Endothelial cell of umbilical vein (primary cell): ENCODE measurements around the gene GDF11. TPM values are rescaled to one million over a fixed set of nuclear protein-coding genes. Genes with fewer than 3 reads are reported as not detected.

Experiments
- BruUV-seq: library from RNA; stranded (reverse); fragments of 400-500 nt; replicated peaks from 2 replicates; lab custom pipeline; 2021; lab: Mats Ljungman, UMichigan
- CTCF ChIA-PET: fragments of 300-600, 350-600 bp; sonication (Branson Sonifier 250); formaldehyde crosslinking; loops from one replicate; lab custom pipeline; 2021; ENCODE audit warnings: antibody characterized with exemption, inconsistent platforms; lab: Charles Lee
- POLR2A ChIA-PET: fragments of 300-600, 350-600 bp; sonication (Branson Sonifier 250); formaldehyde crosslinking; loops from one replicate; lab custom pipeline; 2021; ENCODE audit warnings: antibody characterized with exemption, inconsistent platforms; lab: Charles Lee
- DNase-seq: peaks from one replicate; pipeline ENCODE4 v3.0.0-alpha.2; 2011; ENCODE audit warnings: low read depth, low spot score
- FAIRE-seq: peaks from 2 replicates; lab custom pipeline; 2011; peaks lifted over from hg19 to GRCh38; lab: Jason Lieb, UNC
- H2AFZ ChIP-seq: 2 replicates; pipeline ENCODE4 v1.6.0; 2012; ENCODE audit warnings: low read depth, low read length, control low read depth, inconsistent platforms
- H3K27ac ChIP-seq: 2 replicates; pipeline ENCODE4 v1.5.1; 2011; ENCODE audit warnings: low read depth, mild to moderate bottlenecking, control low read depth, low read length, moderate library complexity; ENCODE audit not compliant: insufficient read depth
- H3K27me3 ChIP-seq, 2 experiments: 2 replicates each; pipeline versions ENCODE4 v1.6.0 to v1.6.1; 2011; ENCODE audit warnings: low read length in 2 of 2, mixed read lengths in 1 of 2; ENCODE audit not compliant: control insufficient read depth in 2 of 2, insufficient read depth in 2 of 2
- H3K36me3 ChIP-seq, 2 experiments: 2 replicates in 1 of 2; 3 replicates in 1 of 2; pipeline ENCODE4 v1.5.1; 2011; ENCODE audit warnings: low read length in 2 of 2, mild to moderate bottlenecking in 1 of 2, moderate library complexity in 1 of 2; ENCODE audit not compliant: control insufficient read depth in 2 of 2, insufficient read depth in 2 of 2; ENCODE audit errors: extremely low read depth in 1 of 2
- H3K4me1 ChIP-seq: 3 replicates; pipeline ENCODE4 v1.5.1; 2011; ENCODE audit warnings: mild to moderate bottlenecking, low read length; ENCODE audit not compliant: control insufficient read depth, insufficient read depth; ENCODE audit errors: extremely low read depth
- H3K4me2 ChIP-seq: 2 replicates; pipeline ENCODE4 v1.6.1; 2011; ENCODE audit warnings: low read length, control low read depth, mixed read lengths; ENCODE audit not compliant: insufficient read depth
- H3K4me3 ChIP-seq, 3 experiments: fragments of 200-600 bp in 1 of 3; sonication (generic), shearing (Covaris generic) in 1 of 3; replicated peaks in 1 of 3; 2 replicates each; pipeline ENCODE4 v1.5.1; 2011 to 2016; ENCODE audit warnings: control low read depth in 3 of 3, low read length in 3 of 3, mild to moderate bottlenecking in 2 of 3, inconsistent platforms in 1 of 3, low read depth in 1 of 3, moderate library complexity in 1 of 3; ENCODE audit not compliant: insufficient read depth in 1 of 3
- H3K79me2 ChIP-seq: 2 replicates; pipeline ENCODE4 v1.6.0; 2012; ENCODE audit warnings: low read length, inconsistent platforms; ENCODE audit not compliant: control insufficient read depth, insufficient read depth
- H3K9ac ChIP-seq: replicated peaks from 2 replicates; pipeline ENCODE3; 2011; ENCODE audit warnings: low read length, control low read depth; ENCODE audit not compliant: insufficient read depth; ENCODE audit errors: extremely low read depth
- H3K9me1 ChIP-seq: replicated peaks from 3 replicates; pipeline ENCODE4 v1.6.0; 2011; ENCODE audit warnings: mild to moderate bottlenecking, low read length; ENCODE audit not compliant: control insufficient read depth, insufficient read depth; ENCODE audit errors: extremely low read depth
- H3K9me3 ChIP-seq: replicated peaks from 2 replicates; pipeline ENCODE4 v1.5.1; 2012; ENCODE audit warnings: low read length, inconsistent platforms; ENCODE audit not compliant: control insufficient read depth, insufficient read depth
- H4K20me1 ChIP-seq: replicated peaks from 2 replicates; pipeline ENCODE3; 2011; ENCODE audit warnings: mild to moderate bottlenecking, low read length; ENCODE audit not compliant: control insufficient read depth, insufficient read depth; ENCODE audit errors: extremely low read depth
- EZH2 ChIP-seq: IDR thresholded peaks from 2 replicates; pipeline ENCODE4 v1.6.1; 2012; ENCODE audit warnings: borderline replicate concordance, low read depth, mild to moderate bottlenecking, moderate library complexity, low read length, inconsistent platforms; ENCODE audit not compliant: severe bottlenecking
- FOS ChIP-seq: IDR thresholded peaks from 2 replicates; pipeline ENCODE4 v1.6.1; 2011; ENCODE audit warnings: mild to moderate bottlenecking, low read length, moderate library complexity, borderline replicate concordance; ENCODE audit not compliant: insufficient read depth
- GATA2 ChIP-seq: IDR thresholded peaks from 2 replicates; pipeline ENCODE4 v1.7.0; 2011; ENCODE audit warnings: low read depth, mild to moderate bottlenecking, moderate library complexity, mixed read lengths, low read length; ENCODE audit not compliant: insufficient read length, insufficient read depth
- JUN ChIP-seq: IDR thresholded peaks from 2 replicates; pipeline ENCODE4 v1.6.1; 2011; ENCODE audit warnings: borderline replicate concordance, low read depth; ENCODE audit not compliant: insufficient read length, insufficient read depth
- MYC ChIP-seq: IDR thresholded peaks from one replicate; pipeline ENCODE4 v1.6.1; 2011; ENCODE audit warnings: mild to moderate bottlenecking, low read depth, low read length
- POLR2A ChIP-seq: IDR thresholded peaks from 2 replicates; pipeline ENCODE4 v1.6.1; 2012; ENCODE audit warnings: low read depth, mild to moderate bottlenecking, control low read depth, low read length
- POLR2AphosphoS5 ChIP-seq: IDR thresholded peaks from 2 replicates; pipeline ENCODE4 v1.6.1; 2012; ENCODE audit warnings: low read depth, mild to moderate bottlenecking, control low read depth, low read length, moderate library complexity; ENCODE audit not compliant: insufficient read depth
- dilution Hi-C: fragments of 300-500 bp; cut with MboI; formaldehyde crosslinking; loops from one replicate; pipeline ENCODE4 v1.15.0; 2019; ENCODE audit warnings: low sequenced_read_pairs; ENCODE audit not compliant: extremely low pct_ligation_motif_present
- intact Hi-C: fragments of 100-400 bp; cut with micrococcal nuclease; formaldehyde crosslinking; loops from one replicate; pipeline ENCODE4 v1.10.0; 2022
- polyA plus RNA-seq, 4 experiments: library from polyadenylated mRNA; depleted of rRNA in 3 of 4; stranded (reverse) in 3 of 4; unstranded in 1 of 4; fragments of >200 nt; gene quantifications; 2 replicates each; pipeline versions ENCODE4 v1.2.1 to v1.2.3, GENCODE V29; 2011 to 2012; ENCODE audit warnings: missing spikeins in 1 of 4
- total RNA-seq: library from RNA; stranded (reverse); gene quantifications from 2 replicates; pipeline ENCODE4 v1.2.3, GENCODE V29; 2021
- TF ChIP-seq, protein P1 (sequence below): IDR thresholded peaks from 2 replicates; pipeline ENCODE4 v1.6.1; 2011; ENCODE audit not compliant: insufficient read depth, insufficient read length
- TF ChIP-seq, protein P2 (sequence below), 2 donors: IDR thresholded peaks; 1 replicate in 1 of 2; 2 replicates in 1 of 2; pipeline ENCODE4 v1.5.1; 2011; ENCODE audit warnings: low read length in 2 of 2, mild to moderate bottlenecking in 2 of 2, moderate library complexity in 2 of 2, control low read depth in 1 of 2, inconsistent platforms in 1 of 2, low read depth in 1 of 2; ENCODE audit not compliant: insufficient read depth in 1 of 2; ENCODE audit errors: extremely low read depth in 1 of 2

GDF11 gene
- total and polyA plus RNA-seq, 2 donors (not counting 3 experiments of a cell fraction or from before 2014, with no cell fraction given): 10.0 to 18.7 TPM

DNA sequence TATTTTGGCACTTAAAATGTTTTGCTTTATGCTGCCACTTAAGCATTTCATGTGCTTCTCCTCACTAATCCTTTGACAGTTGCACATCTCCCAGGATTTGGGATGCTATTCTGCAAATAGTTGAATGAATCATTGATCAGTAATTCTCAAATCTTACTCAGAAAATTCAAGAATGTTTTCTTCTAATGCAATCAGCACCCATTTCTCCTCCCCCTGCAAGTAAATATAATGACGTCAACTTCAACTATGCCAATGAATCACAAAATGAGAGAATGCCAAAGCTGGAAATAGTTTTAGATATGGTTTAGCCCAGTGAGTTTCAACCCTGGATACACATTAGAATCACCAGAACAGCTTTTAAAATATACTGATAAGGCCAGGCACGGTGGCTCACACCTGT is 29.2 kb upstream of the GDF11 start:
- no peaks in the 10 kb centered on the region for H3K36me3 ChIP-seq
- H3K9ac ChIP-seq: no peak overlapping the region
- DNase-seq (no peak), FAIRE-seq (no peak)
- POLR2A ChIA-PET: no interaction called here
- no peaks in the 10 kb centered on the region for H4K20me1 ChIP-seq
- no peak overlapping the region for H3K4me3 ChIP-seq
- intact Hi-C loops: no loop called here
- no peak overlapping the region for H2AFZ ChIP-seq
- CTCF ChIA-PET: no interaction called here
- peaks cover 28 to 29% of the 10 kb centered on the region in 2 experiments for H3K27me3 ChIP-seq
- no peak overlapping the region for H3K4me2 ChIP-seq
- H3K4me1 ChIP-seq: peaks cover 20% of the 10 kb centered on the region
- TF ChIP-seq POLR2AphosphoS5: no peak
- TF ChIP-seq MYC: no peak
- no peak for TF ChIP-seq GATA2
- TF ChIP-seq FOS: no peak
- no peak for TF ChIP-seq POLR2A
- TF ChIP-seq EZH2: no peak
- no peak for TF ChIP-seq JUN
- TF ChIP-seq, protein P1, sequence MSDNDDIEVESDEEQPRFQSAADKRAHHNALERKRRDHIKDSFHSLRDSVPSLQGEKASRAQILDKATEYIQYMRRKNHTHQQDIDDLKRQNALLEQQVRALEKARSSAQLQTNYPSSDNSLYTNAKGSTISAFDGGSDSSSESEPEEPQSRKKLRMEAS: no peak
- TF ChIP-seq, protein P2, sequence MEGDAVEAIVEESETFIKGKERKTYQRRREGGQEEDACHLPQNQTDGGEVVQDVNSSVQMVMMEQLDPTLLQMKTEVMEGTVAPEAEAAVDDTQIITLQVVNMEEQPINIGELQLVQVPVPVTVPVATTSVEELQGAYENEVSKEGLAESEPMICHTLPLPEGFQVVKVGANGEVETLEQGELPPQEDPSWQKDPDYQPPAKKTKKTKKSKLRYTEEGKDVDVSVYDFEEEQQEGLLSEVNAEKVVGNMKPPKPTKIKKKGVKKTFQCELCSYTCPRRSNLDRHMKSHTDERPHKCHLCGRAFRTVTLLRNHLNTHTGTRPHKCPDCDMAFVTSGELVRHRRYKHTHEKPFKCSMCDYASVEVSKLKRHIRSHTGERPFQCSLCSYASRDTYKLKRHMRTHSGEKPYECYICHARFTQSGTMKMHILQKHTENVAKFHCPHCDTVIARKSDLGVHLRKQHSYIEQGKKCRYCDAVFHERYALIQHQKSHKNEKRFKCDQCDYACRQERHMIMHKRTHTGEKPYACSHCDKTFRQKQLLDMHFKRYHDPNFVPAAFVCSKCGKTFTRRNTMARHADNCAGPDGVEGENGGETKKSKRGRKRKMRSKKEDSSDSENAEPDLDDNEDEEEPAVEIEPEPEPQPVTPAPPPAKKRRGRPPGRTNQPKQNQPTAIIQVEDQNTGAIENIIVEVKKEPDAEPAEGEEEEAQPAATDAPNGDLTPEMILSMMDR (IDR thresholded peaks at IDR 0.05; ENCODE audit: extremely low read depth in 1 of 2, insufficient read depth in 1 of 2, low read depth in 1 of 2, low read length in 2 of 2): no peak
- no TSS peak for BruUV-seq
- no peak overlapping the region for H3K27ac ChIP-seq
- no peaks in the 10 kb centered on the region for H3K9me3 ChIP-seq
- dilution Hi-C loops: no loop called here
- H3K79me2 ChIP-seq: no peaks in the 10 kb centered on the region
- H3K9me1 ChIP-seq: no peaks in the 10 kb centered on the region
